Ovary (tissue), 3 donors: ENCODE measurements around the gene TMTC2.

Experiments
- EP300 ChIP-seq: sonication (generic); formaldehyde crosslinking; IDR thresholded peaks from one replicate; pipeline ENCODE4 v1.6.1; 2017; ENCODE audit warnings: antibody characterized with exemption
- POLR2A ChIP-seq: fragments of 450-650 bp; IDR thresholded peaks from one replicate; pipeline ENCODE4 v1.6.1; 2017; ENCODE audit warnings: antibody characterized with exemption, mild to moderate bottlenecking, moderate library complexity
- TF ChIP-seq, protein P1 (sequence below), 3 donors: fragments of 450-650 bp in 2 of 3; fragments of 200-600 bp in 1 of 3; IDR thresholded peaks; one replicate each; pipeline versions ENCODE4 v1.5.1 to v1.8.0; 2016 to 2022; ENCODE audit warnings: antibody characterized with exemption in 3 of 3, mild to moderate bottlenecking in 1 of 3
- donor health status: DM: no; HTN: no; CAD: no.

DNA sequence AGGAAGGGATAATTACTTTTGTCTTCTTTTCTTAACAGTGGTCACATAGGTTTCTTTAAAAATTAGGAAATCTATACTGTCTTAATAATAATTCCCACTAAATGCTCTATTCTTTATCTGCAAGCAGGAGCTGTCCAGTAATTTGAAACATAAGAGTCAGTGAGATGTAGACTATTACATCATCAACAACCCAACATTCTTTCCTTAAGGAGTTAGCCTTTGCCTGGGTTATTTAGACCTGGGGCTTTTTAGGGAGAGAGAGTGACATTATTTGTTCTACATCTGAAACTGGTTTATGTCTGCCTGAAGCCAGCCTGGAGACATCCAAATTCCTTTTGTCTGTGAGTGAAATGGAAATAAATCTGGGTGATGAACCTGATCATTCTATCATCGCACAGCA, 294.4 kb downstream of the TMTC2 start:
- TF ChIP-seq POLR2A (no peak), EP300 (no peak)
- TF ChIP-seq, protein P1, sequence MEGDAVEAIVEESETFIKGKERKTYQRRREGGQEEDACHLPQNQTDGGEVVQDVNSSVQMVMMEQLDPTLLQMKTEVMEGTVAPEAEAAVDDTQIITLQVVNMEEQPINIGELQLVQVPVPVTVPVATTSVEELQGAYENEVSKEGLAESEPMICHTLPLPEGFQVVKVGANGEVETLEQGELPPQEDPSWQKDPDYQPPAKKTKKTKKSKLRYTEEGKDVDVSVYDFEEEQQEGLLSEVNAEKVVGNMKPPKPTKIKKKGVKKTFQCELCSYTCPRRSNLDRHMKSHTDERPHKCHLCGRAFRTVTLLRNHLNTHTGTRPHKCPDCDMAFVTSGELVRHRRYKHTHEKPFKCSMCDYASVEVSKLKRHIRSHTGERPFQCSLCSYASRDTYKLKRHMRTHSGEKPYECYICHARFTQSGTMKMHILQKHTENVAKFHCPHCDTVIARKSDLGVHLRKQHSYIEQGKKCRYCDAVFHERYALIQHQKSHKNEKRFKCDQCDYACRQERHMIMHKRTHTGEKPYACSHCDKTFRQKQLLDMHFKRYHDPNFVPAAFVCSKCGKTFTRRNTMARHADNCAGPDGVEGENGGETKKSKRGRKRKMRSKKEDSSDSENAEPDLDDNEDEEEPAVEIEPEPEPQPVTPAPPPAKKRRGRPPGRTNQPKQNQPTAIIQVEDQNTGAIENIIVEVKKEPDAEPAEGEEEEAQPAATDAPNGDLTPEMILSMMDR (IDR thresholded peaks at IDR 0.05), result no peak
